H1 (cell line): ENCODE measurements around the gene ALPL. TPM values are rescaled to one million over a fixed set of nuclear protein-coding genes. Genes with fewer than 3 reads are reported as not detected.

Experiments
- CTCF ChIA-PET: fragments of 300-600 bp; sonication (Branson Sonifier 250); formaldehyde crosslinking; loops from one replicate; lab custom pipeline; 2021; ENCODE audit not compliant: partially characterized antibody; lab: Charles Lee
- POLR2A ChIA-PET: fragments of 300-600 bp; sonication (Branson Sonifier 250); formaldehyde crosslinking; loops from one replicate; lab custom pipeline; 2021; ENCODE audit warnings: inconsistent platforms; ENCODE audit not compliant: partially characterized antibody; lab: Charles Lee
- DNase-seq, 2 experiments: peaks; one replicate each; pipeline versions ENCODE4 v3.0.0 to v3.0.0-alpha.2; 2010 to 2022; ENCODE audit warnings: low spot score in 2 of 2, low read depth in 1 of 2, mixed read lengths in 1 of 2
- FAIRE-seq: peaks from 2 replicates; lab custom pipeline; 2011; peaks lifted over from hg19 to GRCh38; lab: Jason Lieb, UNC
- H2AFZ ChIP-seq: 2 replicates; pipeline ENCODE4 v1.8.1; 2012; ENCODE audit warnings: low read length, inconsistent platforms
- H2AK5ac ChIP-seq: 2 replicates; pipeline ENCODE4 v1.6.1; 2013; ENCODE audit warnings: low read depth, low read length
- H2BK120ac ChIP-seq: replicated peaks from 2 replicates; pipeline ENCODE3; 2013; ENCODE audit warnings: low read depth, low read length, inconsistent platforms
- H2BK12ac ChIP-seq: 2 replicates; pipeline ENCODE4 v1.6.1; 2013; ENCODE audit warnings: low read depth, low read length
- H2BK15ac ChIP-seq: 2 replicates; pipeline ENCODE4 v1.6.1; 2013; ENCODE audit warnings: low read length
- H2BK20ac ChIP-seq: 2 replicates; pipeline ENCODE4 v1.6.1; 2013; ENCODE audit warnings: low read length
- H2BK5ac ChIP-seq: 2 replicates; pipeline ENCODE4 v1.6.1; 2013; ENCODE audit warnings: low read depth, low read length
- H3K14ac ChIP-seq: 2 replicates; pipeline ENCODE4 v1.6.1; 2013; ENCODE audit warnings: inconsistent platforms; ENCODE audit not compliant: insufficient read length
- H3K18ac ChIP-seq: 2 replicates; pipeline ENCODE4 v1.6.1; 2013; ENCODE audit warnings: low read length; ENCODE audit errors: extremely low read depth
- H3K23ac ChIP-seq: 2 replicates; pipeline ENCODE4 v1.6.1; 2013; ENCODE audit warnings: inconsistent platforms; ENCODE audit not compliant: insufficient read length
- H3K23me2 ChIP-seq: 2 replicates; pipeline ENCODE4 v1.6.1; 2013; ENCODE audit warnings: low read depth, low read length
- H3K27ac ChIP-seq: 2 replicates; pipeline ENCODE4 v1.6.1; 2011; ENCODE audit warnings: low read depth, low read length, inconsistent platforms
- H3K27me3 ChIP-seq, 4 experiments: replicated peaks in 1 of 4; 1 replicate in 1 of 4; 2 replicates in 3 of 4; pipeline versions ENCODE4 v1.6.1 to v1.8.1; 2011 to 2013; ENCODE audit warnings: low read length in 3 of 4, mild to moderate bottlenecking in 3 of 4, inconsistent platforms in 2 of 4, mixed read lengths in 2 of 4, moderate library complexity in 1 of 4; ENCODE audit not compliant: control insufficient read depth in 3 of 4, insufficient read depth in 3 of 4; ENCODE audit errors: extremely low read depth in 1 of 4
- H3K36me3 ChIP-seq, 4 experiments: 2 replicates each; pipeline versions ENCODE4 v1.6.1 to v1.8.1; 2011 to 2013; ENCODE audit warnings: mild to moderate bottlenecking in 4 of 4, low read length in 3 of 4, moderate library complexity in 2 of 4, control low read depth in 1 of 4, inconsistent platforms in 1 of 4; ENCODE audit not compliant: insufficient read depth in 4 of 4, control insufficient read depth in 2 of 4
- H3K4ac ChIP-seq: replicated peaks from 2 replicates; pipeline ENCODE3; 2013; ENCODE audit warnings: low read length, low read depth, mixed read lengths, inconsistent platforms; ENCODE audit not compliant: insufficient read length
- H3K4me1 ChIP-seq, 4 experiments: replicated peaks in 1 of 4; 1 replicate in 1 of 4; 2 replicates in 3 of 4; pipeline versions ENCODE4 v1.6.1 to v1.8.1; 2011 to 2013; ENCODE audit warnings: low read length in 3 of 4, inconsistent platforms in 2 of 4, mixed read lengths in 1 of 4; ENCODE audit not compliant: insufficient read depth in 4 of 4, control insufficient read depth in 3 of 4
- H3K4me2 ChIP-seq, 2 experiments: 2 replicates each; pipeline versions ENCODE4 v1.6.1 to v1.8.1; 2011 to 2013; ENCODE audit warnings: low read depth in 2 of 2, low read length in 2 of 2, control low read depth in 1 of 2, inconsistent platforms in 1 of 2, mild to moderate bottlenecking in 1 of 2; ENCODE audit not compliant: insufficient read depth in 1 of 2
- H3K4me3 ChIP-seq, 4 experiments: fragments of 200-600, 300-600 bp in 1 of 4; sonication (generic), shearing (Covaris generic), sonication (Bioruptor Twin) in 1 of 4; 2 replicates each; pipeline versions ENCODE4 v1.5.1 to v1.8.1; 2011 to 2016; ENCODE audit warnings: low read length in 4 of 4, low read depth in 3 of 4, control low read depth in 2 of 4, inconsistent platforms in 2 of 4, mild to moderate bottlenecking in 2 of 4, mixed read lengths in 1 of 4, moderate library complexity in 1 of 4; ENCODE audit not compliant: insufficient read depth in 2 of 4; ENCODE audit errors: extremely low read depth in 1 of 4
- H3K56ac ChIP-seq: replicated peaks from 2 replicates; pipeline ENCODE3; 2013; ENCODE audit warnings: low read depth, mild to moderate bottlenecking, mixed read lengths, low read length, inconsistent platforms; ENCODE audit not compliant: insufficient read length
- H3K79me1 ChIP-seq: 2 replicates; pipeline ENCODE4 v1.6.1; 2013; ENCODE audit warnings: low read depth, low read length, control low read depth
- H3K79me2 ChIP-seq, 2 experiments: 2 replicates each; pipeline versions ENCODE4 v1.6.1 to v1.8.1; 2012 to 2013; ENCODE audit warnings: low read length in 2 of 2, mild to moderate bottlenecking in 2 of 2, inconsistent platforms in 1 of 2; ENCODE audit not compliant: insufficient read depth in 2 of 2, control insufficient read depth in 1 of 2
- H3K9ac ChIP-seq, 4 experiments: replicated peaks in 1 of 4; 1 replicate in 1 of 4; 2 replicates in 3 of 4; pipeline versions ENCODE4 v1.6.1 to v1.8.1; 2011 to 2013; ENCODE audit warnings: low read depth in 3 of 4, low read length in 3 of 4, control low read depth in 2 of 4, mild to moderate bottlenecking in 2 of 4, moderate library complexity in 2 of 4, inconsistent platforms in 1 of 4; ENCODE audit errors: extremely low read depth in 1 of 4
- H3K9me3 ChIP-seq, 2 experiments: 2 replicates each; pipeline versions ENCODE4 v1.6.1 to v1.8.1; 2012 to 2013; ENCODE audit warnings: mild to moderate bottlenecking in 2 of 2, moderate library complexity in 2 of 2, control low read depth in 1 of 2, inconsistent platforms in 1 of 2, low read depth in 1 of 2, low read length in 1 of 2, mixed read lengths in 1 of 2; ENCODE audit not compliant: insufficient read depth in 2 of 2
- H4K20me1 ChIP-seq, 2 experiments: replicated peaks in 1 of 2; 2 replicates each; pipeline versions ENCODE3 to v1.8.1; 2011 to 2013; ENCODE audit warnings: inconsistent platforms in 2 of 2, low read length in 2 of 2, mild to moderate bottlenecking in 1 of 2; ENCODE audit not compliant: insufficient read depth in 2 of 2, control insufficient read depth in 1 of 2
- H4K5ac ChIP-seq: 2 replicates; pipeline ENCODE4 v1.6.1; 2013; ENCODE audit warnings: low read length, low read depth, mixed read lengths, inconsistent platforms; ENCODE audit not compliant: insufficient read length
- H4K8ac ChIP-seq: 2 replicates; pipeline ENCODE4 v1.8.0; 2013; ENCODE audit warnings: mild to moderate bottlenecking, moderate library complexity, low read length, inconsistent platforms; ENCODE audit not compliant: insufficient read depth; ENCODE audit errors: extremely low read depth
- H4K91ac ChIP-seq: replicated peaks from 2 replicates; pipeline ENCODE3; 2013; ENCODE audit warnings: low read length, mixed read lengths, inconsistent platforms; ENCODE audit not compliant: insufficient read length
- RAD21 ChIP-seq, 2 experiments: IDR thresholded peaks in 1 of 2; conservative IDR thresholded peaks in 1 of 2; 2 replicates each; pipeline ENCODE4 v1.6.1; 2011; ENCODE audit warnings: low read depth in 2 of 2, low read length in 2 of 2, improper control_type of control experiment in 1 of 2, inconsistent platforms in 1 of 2, mild to moderate bottlenecking in 1 of 2, moderate library complexity in 1 of 2
- RBBP5 ChIP-seq: IDR thresholded peaks from 2 replicates; pipeline ENCODE4 v1.7.1; 2012; ENCODE audit warnings: low read depth, mild to moderate bottlenecking, inconsistent platforms, low read length, moderate library complexity, borderline replicate concordance
- RNF2 ChIP-seq: fragments of 200-900, 300-1000 bp; sonication (generic); IDR thresholded peaks from 2 replicates; pipeline ENCODE4 v1.7.1; 2016; ENCODE audit warnings: borderline replicate concordance, low read depth, mild to moderate bottlenecking, antibody characterized with exemption, low read length; ENCODE audit not compliant: poor library complexity, severe bottlenecking; ENCODE audit errors: missing control alignments
- WGBS, 2 experiments: shearing (Covaris generic) in 1 of 2; methylation state at CpG; one replicate each; pipeline versions ENCODE4 v1.1.6 to v1.1.7; 2013 to 2015; ENCODE audit warnings: low lambda C conversion rate in 2 of 2, mixed read lengths in 2 of 2, inconsistent platforms in 1 of 2, low coverage in 1 of 2, missing lambda C conversion rate in 1 of 2; ENCODE audit not compliant: insufficient replicate concordance in 2 of 2, insufficient coverage in 1 of 2, insufficient read length in 1 of 2; ENCODE audit errors: extremely low coverage in 1 of 2, missing lambda C conversion rate in 1 of 2; 5-methylcytosine and 5-hydroxymethylcytosine counted together
- polyA plus RNA-seq, 7 experiments: library from polyadenylated mRNA; depleted of rRNA in 3 of 7; stranded (reverse) in 5 of 7; unstranded in 2 of 7; fragments of >200 nt in 5 of 7; fragments of 200-250 nt in 2 of 7; gene quantifications; 1 replicate in 5 of 7; 2 replicates in 1 of 7; 4 replicates in 1 of 7; pipeline versions ENCODE4 v1.2.1 to v1.2.3, GENCODE V29; 2011 to 2013; ENCODE audit warnings: missing spikeins in 2 of 7, mixed read lengths in 2 of 7
- total RNA-seq: library from RNA; stranded (reverse); fragmentation: NEBNext Ultra II Directional; extraction: Animal tissue kit (Norgen Biotek cat#: 25700); gene quantifications from 2 replicates; pipeline ENCODE4 v1.2.1, GENCODE V29; 2021
- TF ChIP-seq, protein P1 (sequence below), 3 experiments: IDR thresholded peaks; 1 replicate in 2 of 3; 2 replicates in 1 of 3; pipeline versions ENCODE4 v1.5.1 to v1.6.1; 2011; ENCODE audit warnings: low read length in 3 of 3, mild to moderate bottlenecking in 3 of 3, inconsistent platforms in 2 of 3, low read depth in 1 of 3, moderate library complexity in 1 of 3; ENCODE audit not compliant: insufficient read depth in 1 of 3; ENCODE audit errors: control extremely low read depth in 1 of 3
- TF ChIP-seq, protein P2 (sequence below): IDR thresholded peaks from 2 replicates; pipeline ENCODE4 v1.6.1; 2012; ENCODE audit warnings: inconsistent platforms

ALPL gene
- total and polyA plus RNA-seq, 2 of the 8 experiments (the other 6 are each of a cell fraction or from before 2014, with no cell fraction given) = 175 to 362 TPM

DNA sequence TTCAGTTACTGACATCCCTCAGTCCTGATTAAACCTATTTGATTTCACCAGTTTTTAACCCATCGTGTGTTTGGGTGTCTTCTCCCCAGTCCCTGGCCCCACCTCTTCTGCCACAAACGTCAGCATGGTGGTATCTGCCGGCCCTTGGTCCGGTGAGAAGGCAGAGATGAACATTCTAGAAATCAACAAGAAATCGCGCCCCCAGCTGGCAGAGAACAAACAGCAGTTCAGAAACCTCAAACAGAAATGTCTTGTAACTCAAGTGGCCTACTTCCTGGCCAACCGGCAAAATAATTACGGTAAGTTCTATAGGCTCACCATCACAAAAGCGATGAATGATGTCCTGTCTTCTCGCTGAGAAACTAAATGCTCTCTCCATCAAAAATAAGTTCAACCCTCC is 40.6 kb upstream of the ALPL start:
- no peak overlapping the region for H4K91ac ChIP-seq
- no peak for FAIRE-seq
- H3K79me1 ChIP-seq = no peaks in the 10 kb centered on the region; the same call in 1 of the 2 replicates
- H3K27ac ChIP-seq = no peak overlapping the region
- TF ChIP-seq RNF2 (no peak), RAD21 (IDR thresholded peaks at IDR 0.05 in 1 of 2, conservative IDR thresholded peaks at IDR 0.05 in 1 of 2; ENCODE audit: low read depth in 2 of 2, low read length in 2 of 2) (peak; percentile 34 to 61; a peak in 3 of 4 replicates), RBBP5 (no peak)
- TF ChIP-seq, protein P1, sequence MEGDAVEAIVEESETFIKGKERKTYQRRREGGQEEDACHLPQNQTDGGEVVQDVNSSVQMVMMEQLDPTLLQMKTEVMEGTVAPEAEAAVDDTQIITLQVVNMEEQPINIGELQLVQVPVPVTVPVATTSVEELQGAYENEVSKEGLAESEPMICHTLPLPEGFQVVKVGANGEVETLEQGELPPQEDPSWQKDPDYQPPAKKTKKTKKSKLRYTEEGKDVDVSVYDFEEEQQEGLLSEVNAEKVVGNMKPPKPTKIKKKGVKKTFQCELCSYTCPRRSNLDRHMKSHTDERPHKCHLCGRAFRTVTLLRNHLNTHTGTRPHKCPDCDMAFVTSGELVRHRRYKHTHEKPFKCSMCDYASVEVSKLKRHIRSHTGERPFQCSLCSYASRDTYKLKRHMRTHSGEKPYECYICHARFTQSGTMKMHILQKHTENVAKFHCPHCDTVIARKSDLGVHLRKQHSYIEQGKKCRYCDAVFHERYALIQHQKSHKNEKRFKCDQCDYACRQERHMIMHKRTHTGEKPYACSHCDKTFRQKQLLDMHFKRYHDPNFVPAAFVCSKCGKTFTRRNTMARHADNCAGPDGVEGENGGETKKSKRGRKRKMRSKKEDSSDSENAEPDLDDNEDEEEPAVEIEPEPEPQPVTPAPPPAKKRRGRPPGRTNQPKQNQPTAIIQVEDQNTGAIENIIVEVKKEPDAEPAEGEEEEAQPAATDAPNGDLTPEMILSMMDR (IDR thresholded peaks at IDR 0.05; ENCODE audit: control extremely low read depth in 1 of 3, insufficient read depth in 1 of 3, low read depth in 1 of 3, low read length in 3 of 3) = peak; percentile 29 to 67 (median 55)
- TF ChIP-seq, protein P2, sequence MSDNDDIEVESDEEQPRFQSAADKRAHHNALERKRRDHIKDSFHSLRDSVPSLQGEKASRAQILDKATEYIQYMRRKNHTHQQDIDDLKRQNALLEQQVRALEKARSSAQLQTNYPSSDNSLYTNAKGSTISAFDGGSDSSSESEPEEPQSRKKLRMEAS = no peak
- no peak overlapping the region for H2AFZ ChIP-seq
- no peaks in the 10 kb centered on the region for H3K23me2 ChIP-seq
- peak overlapping the region; percentile 75; the same call in 1 of the 2 replicates for H2AK5ac ChIP-seq
- H3K4ac ChIP-seq = no peak overlapping the region
- H3K56ac ChIP-seq = no peak overlapping the region
- H2BK5ac ChIP-seq = no peak overlapping the region
- peaks cover 2 to 5% (median 4%) of the 10 kb centered on the region in 4 experiments; a peak in 5 of 7 replicates for H3K4me1 ChIP-seq
- H2BK120ac ChIP-seq = no peak overlapping the region
- no peaks in the 10 kb centered on the region for H3K36me3 ChIP-seq
- no peak overlapping the region for H4K8ac ChIP-seq
- DNase-seq = peak in 1 of 2 experiments; percentile 80
- H3K27me3 ChIP-seq = no peaks in the 10 kb centered on the region
- no peak overlapping the region for H3K4me3 ChIP-seq
- 0 out of 2 replicates have a peak overlapping the region, but pooled peaks have one; percentile 48 for H3K18ac ChIP-seq
- H2BK15ac ChIP-seq = no peak overlapping the region
- CTCF ChIA-PET = interaction anchor here (0.5 to 6.2 kb wide), 14 partner anchors 10 to 326 kb away, joined by 3 to 35 read pairs (median 4); no protein-coding TSS in a partner anchor
- no peaks in the 10 kb centered on the region for H3K79me2 ChIP-seq
- H3K9me3 ChIP-seq = no peaks in the 10 kb centered on the region
- WGBS, 2 experiments = 51% methylated on average over 10 of the region's 10 CpGs; no CpG with 5 or more reads in 1 of the 2 experiments
- H4K5ac ChIP-seq = no peak overlapping the region
- H2BK12ac ChIP-seq = 0 out of 2 replicates have a peak overlapping the region, but pooled peaks have one; percentile 60
- H3K14ac ChIP-seq = no peak overlapping the region
- H4K20me1 ChIP-seq = no peaks in the 10 kb centered on the region
- H2BK20ac ChIP-seq = peak overlapping the region; percentile 48; the same call in 1 of the 2 replicates
- H3K4me2 ChIP-seq = no peak overlapping the region
- POLR2A ChIA-PET = no interaction called here
- no peak overlapping the region for H3K9ac ChIP-seq
- no peak overlapping the region for H3K23ac ChIP-seq
